ENCODE data around the gene HSPG2. TPM values are rescaled to one million over a fixed set of nuclear protein-coding genes. Genes with fewer than 3 reads are reported as not detected.

HSPG2 gene
- total and polyA plus RNA-seq, 9 of the 15 experiments (the other 6 are each of a cell fraction or from before 2014, with no cell fraction given) = 0.14 to 160 (median 15.7) TPM

DNA sequence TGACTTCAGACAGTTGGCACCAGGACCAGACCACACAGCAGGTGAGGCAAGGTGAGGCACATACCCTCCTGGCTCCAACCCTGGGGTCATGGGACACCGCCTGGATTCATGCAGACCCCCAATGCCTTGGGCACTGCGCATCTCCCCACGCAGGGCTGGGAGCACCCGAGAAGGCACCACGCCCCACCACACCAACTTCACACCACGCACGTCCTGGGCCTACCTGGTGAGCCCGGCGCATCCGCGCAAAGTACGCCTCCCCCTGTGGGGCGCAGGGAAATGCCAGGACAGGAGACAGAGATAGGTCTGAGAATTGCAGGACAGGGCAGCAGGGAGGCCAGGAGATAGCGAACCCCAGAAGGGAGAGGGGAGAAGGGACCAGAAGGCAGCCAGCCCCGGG lies 66.5 kb downstream of the HSPG2 start:
- Histone ChIP-seq H3K4me1 (replicated peaks in 1 of 2; ENCODE audit: control insufficient read depth in 2 of 2, insufficient read depth in 2 of 2, low read length in 2 of 2) (peaks cover 20 to 47% of the 10 kb centered on the region in 2 experiments; a peak in 4 of 5 replicates), H3K79me2 (ENCODE audit: control insufficient read depth, insufficient read depth, low read length) (no peaks in the 10 kb centered on the region), H3K4me3 (no peak overlapping the region), H3K27me3 (ENCODE audit: control insufficient read depth in 2 of 2, insufficient read depth in 2 of 2, low read length in 2 of 2) (no peaks in the 10 kb centered on the region), H3K9me3 (replicated peaks; ENCODE audit: control insufficient read depth, insufficient read depth, low read depth, low read length) (no peaks in the 10 kb centered on the region), H3K9ac (ENCODE audit: insufficient read depth in 1 of 2, low read depth in 2 of 2, low read length in 2 of 2) (no peak overlapping the region), H3K4me2 (ENCODE audit: insufficient read depth, low read length) (no peak overlapping the region), H2AFZ (ENCODE audit: low read depth, low read length) (no peak overlapping the region), H3K27ac (ENCODE audit: extremely low read depth, low read depth, low read length) (no peak overlapping the region), H3K9me1 (ENCODE audit: control insufficient read depth, insufficient read depth, low read length) (peaks cover 3% of the 10 kb centered on the region), H4K20me1 (replicated peaks; ENCODE audit: control insufficient read depth, insufficient read depth, low read length) (no peaks in the 10 kb centered on the region), H3K36me3 (ENCODE audit: control insufficient read depth, insufficient read depth, low read length) (peaks cover 75% of the 10 kb centered on the region; the same call in 2 of the 3 replicates)
- FAIRE-seq = no peak
- DNase-seq (ENCODE audit: extremely low read depth in 1 of 4, low spot score in 3 of 4) = no peak
- BruUV-seq (replicated peaks) = no TSS peak
- CTCF ChIA-PET (ENCODE audit: low intra/inter-chr PET ratio) = no interaction called here
- in situ Hi-C loops (cut with MboI) = no loop called here
- TF ChIP-seq SIN3A (IDR thresholded peaks at IDR 0.05; ENCODE audit: borderline replicate concordance in 2 of 2, control insufficient read depth in 1 of 2, low read depth in 2 of 2, low read length in 2 of 2) (no peak), POLR2G (IDR thresholded peaks at IDR 0.05; ENCODE audit: low read depth, low read length) (peak; percentile 38; the same call in 1 of the 2 replicates), RBM22 (IDR thresholded peaks at IDR 0.05; ENCODE audit: low read depth, low read length, poor library complexity, severe bottlenecking) (peak; percentile 69), MCM7 (IDR thresholded peaks at IDR 0.05) (no peak)
- WGBS (ENCODE audit: insufficient coverage, low coverage, missing lambda C conversion rate) = 88% methylated on average over 15 of the region's 15 CpGs
- intact Hi-C loops (cut with micrococcal nuclease) = no loop called here
- no peak for ATAC-seq
- POLR2A ChIA-PET = interaction anchor here (0.8 kb wide), 1 partner anchor 85 kb away, joined by 3 read pairs; no protein-coding TSS in a partner anchor

DNA sequence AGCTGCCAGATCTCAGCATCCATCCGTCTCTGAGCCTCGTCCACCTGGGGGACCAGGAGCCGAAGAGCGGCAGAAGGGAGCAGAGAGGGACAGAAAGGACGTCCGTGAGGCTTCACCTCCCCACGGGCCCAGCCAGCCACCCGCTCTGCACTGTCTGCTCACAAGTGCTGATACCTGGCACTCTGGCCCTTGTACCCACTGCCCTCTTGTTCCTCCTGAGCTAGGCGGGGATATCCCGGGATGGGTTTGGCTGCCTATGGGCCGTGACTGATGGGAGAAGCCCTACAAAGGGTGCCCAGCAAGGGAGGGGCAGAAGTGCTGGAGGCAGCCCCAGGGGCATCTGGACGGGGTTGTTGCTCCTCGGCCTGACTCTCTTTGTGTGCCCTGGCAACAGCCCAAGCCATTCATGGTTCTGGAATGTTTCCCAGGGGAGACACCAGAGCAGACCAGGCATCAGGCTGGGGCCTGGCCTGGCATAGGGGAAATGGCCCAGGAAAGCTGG lies 67.4 kb downstream of the HSPG2 start:
- no TSS peak for BruUV-seq (replicated peaks)
- no peak for ATAC-seq
- ChIA-PET POLR2A (interaction anchor here (0.8 kb wide), 1 partner anchor 84 kb away, joined by 3 read pairs; no protein-coding TSS in a partner anchor), CTCF (ENCODE audit: low intra/inter-chr PET ratio) (no interaction called here)
- TF ChIP-seq SIRT6 (IDR thresholded peaks at IDR 0.05; ENCODE audit: low read depth, low read length) = no peak
- peak; percentile 19 for TF ChIP-seq RBM22 (IDR thresholded peaks at IDR 0.05; ENCODE audit: low read depth, low read length, poor library complexity, severe bottlenecking)
- TF ChIP-seq POLR2G (IDR thresholded peaks at IDR 0.05; ENCODE audit: low read depth, low read length) = 0 out of 2 replicates have a peak, but pooled peaks have one; percentile 14
- no peak for TF ChIP-seq STAT5A (IDR thresholded peaks at IDR 0.05; ENCODE audit: borderline replicate concordance, low read length)
- Histone ChIP-seq H3K9ac (ENCODE audit: insufficient read depth in 1 of 2, low read depth in 2 of 2, low read length in 2 of 2) (peak overlapping the region in 1 of 2 experiments; percentile 67; a peak in 2 of 4 replicates), H3K9me3 (replicated peaks; ENCODE audit: control insufficient read depth, insufficient read depth, low read depth, low read length) (no peaks in the 10 kb centered on the region), H3K79me2 (ENCODE audit: control insufficient read depth, insufficient read depth, low read length) (no peaks in the 10 kb centered on the region), H3K4me1 (replicated peaks in 1 of 2; ENCODE audit: control insufficient read depth in 2 of 2, insufficient read depth in 2 of 2, low read length in 2 of 2) (peaks cover 21 to 52% of the 10 kb centered on the region in 2 experiments; a peak in 4 of 5 replicates), H2AFZ (ENCODE audit: low read depth, low read length) (no peak overlapping the region), H4K20me1 (replicated peaks; ENCODE audit: control insufficient read depth, insufficient read depth, low read length) (no peaks in the 10 kb centered on the region), H3K4me3 (no peak overlapping the region), H3K4me2 (ENCODE audit: insufficient read depth, low read length) (no peak overlapping the region), H3K9me1 (ENCODE audit: control insufficient read depth, insufficient read depth, low read length) (peaks cover 4% of the 10 kb centered on the region), H3K36me3 (ENCODE audit: control insufficient read depth, insufficient read depth, low read length) (peaks cover 75% of the 10 kb centered on the region; the same call in 2 of the 3 replicates), H3K27me3 (ENCODE audit: control insufficient read depth in 2 of 2, insufficient read depth in 2 of 2, low read length in 2 of 2) (no peaks in the 10 kb centered on the region), H3K27ac (ENCODE audit: extremely low read depth, low read depth, low read length) (no peak overlapping the region)
- FAIRE-seq = no peak
- in situ Hi-C loops (cut with MboI) (no loop called here), intact Hi-C loops (cut with micrococcal nuclease) (no loop called here)
- no peak for DNase-seq (ENCODE audit: extremely low read depth in 1 of 4, low spot score in 3 of 4)
- 87% methylated on average over 8 of the region's 13 CpGs for WGBS (ENCODE audit: insufficient coverage, low coverage, missing lambda C conversion rate)
